ENCODE results near the gene TUBA4A.
A peak's percentile ranks its signal among the peaks of the same experiment; 100 is the strongest.
"Not testable (repeated sequence)": the region's sequence is repeated elsewhere in the genome, so short reads cannot be mapped to it uniquely, and the experiment has no call there.

TUBA4A gene

GRCh38 chr2:219253753-219254589 is at the start of gene TUBA4A:
Gene TUBA4A (minus strand): TSS chr2:219253918. CDS start chr2:219253858, 60 bp downstream.
- peak; percentile 68 for DNase-seq

GRCh38 chr2:219302412-219302968 is 48.8 kb upstream of the TUBA4A start:
- no peak for DNase-seq

GRCh38 chr2:219300022-219300421 is 46.3 kb upstream of the TUBA4A start:
- DNase-seq = no peak

GRCh38 chr2:219299372-219299760 is 45.6 kb upstream of the TUBA4A start:
- no peak for DNase-seq

- DNase-seq = peak; percentile 88
Measured at GRCh38 chr2:219298759-219299371, 45.1 kb upstream of the TUBA4A start.

- no peak for DNase-seq
Measured at GRCh38 chr2:219297766-219298456, 44.2 kb upstream of the TUBA4A start.

- no peak for DNase-seq
Measured at GRCh38 chr2:219296631-219297391, 43.1 kb upstream of the TUBA4A start.

- DNase-seq = no peak
Measured at GRCh38 chr2:219296142-219296541, 42.4 kb upstream of the TUBA4A start.

GRCh38 chr2:219294356-219295351 is 40.9 kb upstream of the TUBA4A start:
- peak; percentile 89 for DNase-seq

GRCh38 chr2:219293736-219294231 is 40.1 kb upstream of the TUBA4A start:
- DNase-seq = no peak

GRCh38 chr2:219292616-219293015 is 38.9 kb upstream of the TUBA4A start:
- no peak for DNase-seq

- no peak for DNase-seq
Measured at GRCh38 chr2:219291910-219292490, 38.3 kb upstream of the TUBA4A start.

GRCh38 chr2:219291394-219291793 is 37.7 kb upstream of the TUBA4A start:
- no peak for DNase-seq

GRCh38 chr2:219290381-219291171 is 36.9 kb upstream of the TUBA4A start:
- no peak for DNase-seq

GRCh38 chr2:219289537-219290361 is 36.0 kb upstream of the TUBA4A start:
- peak; percentile 93 for DNase-seq

- DNase-seq = no peak
Measured at GRCh38 chr2:219289195-219289536, 35.4 kb upstream of the TUBA4A start.

GRCh38 chr2:219287580-219288265 is 34.0 kb upstream of the TUBA4A start:
- no peak for DNase-seq

- not testable (repeated sequence) for DNase-seq
Measured at GRCh38 chr2:219287116-219287440, 33.4 kb upstream of the TUBA4A start.

Measured in left hindlimb (tissue), 1 donor.